Mesendoderm (in vitro differentiated cells): ENCODE results near the gene TSPAN11.
A peak's percentile ranks its signal among the peaks of the same experiment; 100 is the strongest.
"Not testable (repeated sequence)": the region's sequence is repeated elsewhere in the genome, so short reads cannot be mapped to it uniquely, and the experiment has no call there.

ENCODE experiments used
- DNase-seq: peaks from one replicate; pipeline ENCODE4 v3.0.0; 2013
- H2AK5ac ChIP-seq: 2 replicates; pipeline ENCODE4 v1.6.1; 2013; ENCODE audit warnings: low read length, inconsistent platforms
- H2BK120ac ChIP-seq: 2 replicates; pipeline ENCODE4 v1.6.1; 2013; ENCODE audit warnings: low read depth, mild to moderate bottlenecking, low read length, moderate library complexity, mixed read lengths
- H2BK15ac ChIP-seq: replicated peaks from 2 replicates; pipeline ENCODE4 v1.6.1; 2013; ENCODE audit warnings: low read depth, mild to moderate bottlenecking, moderate library complexity
- H2BK5ac ChIP-seq: 2 replicates; pipeline ENCODE4 v1.6.1; 2013; ENCODE audit warnings: low read length, inconsistent platforms
- H3K18ac ChIP-seq: 2 replicates; pipeline ENCODE4 v1.6.1; 2013; ENCODE audit warnings: mild to moderate bottlenecking, low read length, mixed read lengths
- H3K23ac ChIP-seq: one replicate; pipeline ENCODE4 v1.6.1; 2013; ENCODE audit warnings: low read length
- H3K27ac ChIP-seq: 2 replicates; pipeline ENCODE4 v1.5.1; 2013; ENCODE audit warnings: low read depth, mild to moderate bottlenecking, inconsistent platforms, low read length, moderate library complexity
- H3K27me3 ChIP-seq: 2 replicates; pipeline ENCODE4 v1.6.1; 2013; ENCODE audit warnings: low read length, control low read depth, mild to moderate bottlenecking, inconsistent platforms; ENCODE audit not compliant: insufficient read depth, poor library complexity
- H3K36me3 ChIP-seq: 2 replicates; pipeline ENCODE4 v1.6.1; 2013; ENCODE audit warnings: low read length, inconsistent platforms; ENCODE audit not compliant: control insufficient read depth, insufficient read depth
- H3K4ac ChIP-seq: one replicate; pipeline ENCODE4 v1.6.1; 2013; ENCODE audit warnings: low read depth, mild to moderate bottlenecking, low read length, moderate library complexity
- H3K4me1 ChIP-seq: 2 replicates; pipeline ENCODE4 v1.6.1; 2013; ENCODE audit warnings: low read depth, low read length, inconsistent platforms; ENCODE audit not compliant: control insufficient read depth
- H3K4me2 ChIP-seq: 2 replicates; pipeline ENCODE4 v1.6.1; 2013; ENCODE audit warnings: low read length
- H3K4me3 ChIP-seq: 2 replicates; pipeline ENCODE4 v1.5.1; 2013; ENCODE audit warnings: mild to moderate bottlenecking, low read length
- H3K56ac ChIP-seq: one replicate; pipeline ENCODE4 v1.6.1; 2013; ENCODE audit warnings: low read length
- H3K79me1 ChIP-seq: 2 replicates; pipeline ENCODE4 v1.6.1; 2013; ENCODE audit warnings: low read length, inconsistent platforms
- H3K79me2 ChIP-seq: 2 replicates; pipeline ENCODE4 v1.6.1; 2013; ENCODE audit warnings: mild to moderate bottlenecking, low read length; ENCODE audit not compliant: control insufficient read depth, insufficient read depth
- H3K9ac ChIP-seq: 2 replicates; pipeline ENCODE4 v1.6.1; 2013; ENCODE audit warnings: low read length, inconsistent platforms
- H4K5ac ChIP-seq: one replicate; pipeline ENCODE4 v1.6.1; 2013; ENCODE audit warnings: low read length
- H4K8ac ChIP-seq: one replicate; pipeline ENCODE4 v1.6.1; 2013; ENCODE audit warnings: low read depth, mild to moderate bottlenecking, control low read depth, low read length, moderate library complexity
- WGBS: extraction: QIAGEN DNeasy Blood & Tissue Kit; methylation state at CpG from one replicate; pipeline ENCODE4 v1.1.7; 2013; ENCODE audit warnings: low lambda C conversion rate, missing lambda C conversion rate; ENCODE audit not compliant: insufficient coverage; ENCODE audit errors: extremely low coverage; 5-methylcytosine and 5-hydroxymethylcytosine counted together

TSPAN11 gene

GRCh38 chr12:30882706-30883105 lies 43.8 kb upstream of the TSPAN11 start:
- no peak overlapping the region for H3K18ac ChIP-seq
- no peaks in the 10 kb centered on the region for H3K79me1 ChIP-seq
- no peak overlapping the region for H4K8ac ChIP-seq
- no peaks in the 10 kb centered on the region for H3K79me2 ChIP-seq
- H2BK15ac ChIP-seq: no peak overlapping the region
- no peak overlapping the region for H2BK5ac ChIP-seq
- no peak overlapping the region for H3K4me3 ChIP-seq
- no CpG with 5 or more reads among the region's 3 CpGs for WGBS
- DNase-seq: peak; percentile 27
- H3K4ac ChIP-seq: no peak overlapping the region
- H3K56ac ChIP-seq: no peak overlapping the region
- no peak overlapping the region for H2BK120ac ChIP-seq
- no peaks in the 10 kb centered on the region for H3K27me3 ChIP-seq
- H4K5ac ChIP-seq: no peak overlapping the region
- no peaks in the 10 kb centered on the region for H3K36me3 ChIP-seq
- H3K27ac ChIP-seq: no peak overlapping the region
- no peaks in the 10 kb centered on the region for H3K4me1 ChIP-seq
- H3K4me2 ChIP-seq: no peak overlapping the region
- no peak overlapping the region for H2AK5ac ChIP-seq
- H3K9ac ChIP-seq: no peak overlapping the region
- H3K23ac ChIP-seq: no peak overlapping the region

GRCh38 chr12:30884799-30885198 lies 41.7 kb upstream of the TSPAN11 start:
- Histone ChIP-seq H2BK120ac (no peak overlapping the region), H3K18ac (no peak overlapping the region), H4K8ac (no peak overlapping the region), H3K79me2 (no peaks in the 10 kb centered on the region), H3K79me1 (no peaks in the 10 kb centered on the region), H3K9ac (no peak overlapping the region), H2AK5ac (no peak overlapping the region), H2BK5ac (no peak overlapping the region), H2BK15ac (no peak overlapping the region), H3K4ac (no peak overlapping the region), H3K36me3 (no peaks in the 10 kb centered on the region), H4K5ac (no peak overlapping the region), H3K56ac (no peak overlapping the region), H3K23ac (no peak overlapping the region), H3K4me1 (no peaks in the 10 kb centered on the region), H3K27me3 (no peaks in the 10 kb centered on the region), H3K27ac (no peak overlapping the region), H3K4me3 (no peak overlapping the region), H3K4me2 (no peak overlapping the region)
- no peak for DNase-seq
- no CpG with 5 or more reads among the region's 2 CpGs for WGBS

GRCh38 chr12:30885321-30885720 lies 41.2 kb upstream of the TSPAN11 start:
- Histone ChIP-seq H4K5ac (no peak overlapping the region), H3K4me2 (no peak overlapping the region), H3K27me3 (no peaks in the 10 kb centered on the region), H2BK5ac (no peak overlapping the region), H3K4me1 (no peaks in the 10 kb centered on the region), H2BK15ac (no peak overlapping the region), H3K56ac (no peak overlapping the region), H3K27ac (no peak overlapping the region), H3K9ac (no peak overlapping the region), H4K8ac (no peak overlapping the region), H3K4ac (no peak overlapping the region), H3K79me1 (no peaks in the 10 kb centered on the region), H3K36me3 (no peaks in the 10 kb centered on the region), H2AK5ac (no peak overlapping the region), H3K4me3 (no peak overlapping the region), H3K79me2 (no peaks in the 10 kb centered on the region), H2BK120ac (no peak overlapping the region), H3K23ac (no peak overlapping the region), H3K18ac (no peak overlapping the region)
- DNase-seq: no peak
- WGBS: no CpG with 5 or more reads among the region's 2 CpGs

- Histone ChIP-seq H3K79me2 (no peaks in the 10 kb centered on the region), H2BK15ac (no peak overlapping the region), H2AK5ac (no peak overlapping the region), H3K4ac (no peak overlapping the region), H3K23ac (no peak overlapping the region), H4K8ac (no peak overlapping the region), H4K5ac (no peak overlapping the region), H3K4me3 (no peak overlapping the region), H2BK5ac (no peak overlapping the region), H3K27ac (no peak overlapping the region), H3K9ac (no peak overlapping the region), H3K79me1 (no peaks in the 10 kb centered on the region), H2BK120ac (no peak overlapping the region), H3K56ac (no peak overlapping the region), H3K36me3 (no peaks in the 10 kb centered on the region), H3K4me2 (no peak overlapping the region), H3K4me1 (no peaks in the 10 kb centered on the region), H3K18ac (no peak overlapping the region), H3K27me3 (no peaks in the 10 kb centered on the region)
- no peak for DNase-seq
These were observed 39.3 kb upstream of the TSPAN11 start for GRCh38 chr12:30887226-30887625.

- H2BK5ac ChIP-seq: no peak overlapping the region
- no peak overlapping the region for H3K23ac ChIP-seq
- H3K79me1 ChIP-seq: no peaks in the 10 kb centered on the region
- no peak overlapping the region for H3K9ac ChIP-seq
- H2BK15ac ChIP-seq: no peak overlapping the region
- no peak overlapping the region for H2BK120ac ChIP-seq
- H3K79me2 ChIP-seq: no peaks in the 10 kb centered on the region
- H3K36me3 ChIP-seq: no peaks in the 10 kb centered on the region
- H2AK5ac ChIP-seq: no peak overlapping the region
- no peak overlapping the region for H4K8ac ChIP-seq
- H3K4me1 ChIP-seq: no peaks in the 10 kb centered on the region
- H3K4me2 ChIP-seq: no peak overlapping the region
- DNase-seq: no peak
- H3K4me3 ChIP-seq: no peak overlapping the region
- no peaks in the 10 kb centered on the region for H3K27me3 ChIP-seq
- no peak overlapping the region for H4K5ac ChIP-seq
- H3K56ac ChIP-seq: no peak overlapping the region
- H3K27ac ChIP-seq: no peak overlapping the region
- no peak overlapping the region for H3K4ac ChIP-seq
- H3K18ac ChIP-seq: no peak overlapping the region
These were observed 38.3 kb upstream of the TSPAN11 start for GRCh38 chr12:30888241-30888640.

- not testable (repeated sequence) for H2BK120ac ChIP-seq
- WGBS: no CpG with 5 or more reads among the region's 9 CpGs
These were observed 32.0 kb upstream of the TSPAN11 start for GRCh38 chr12:30894531-30894930.

More at GRCh38 chr12:30894531-30894930, 32.0 kb upstream of the TSPAN11 start:
- not testable (repeated sequence) for H3K4me3 ChIP-seq, H3K23ac ChIP-seq, DNase-seq, H2BK15ac ChIP-seq, H3K4me1 ChIP-seq, H2BK5ac ChIP-seq, H3K79me2 ChIP-seq, H3K4me2 ChIP-seq, H3K9ac ChIP-seq, H3K56ac ChIP-seq, H3K36me3 ChIP-seq, H4K8ac ChIP-seq, H3K27ac ChIP-seq, H4K5ac ChIP-seq, H3K18ac ChIP-seq, H3K4ac ChIP-seq, H3K27me3 ChIP-seq, H3K79me1 ChIP-seq, H2AK5ac ChIP-seq
